SHP77 (cell line): Measurements from ENCODE around the gene JDP2.
"Not testable (repeated sequence)": the region's sequence is repeated elsewhere in the genome, so short reads cannot be mapped to it uniquely, and the experiment has no call there.

ENCODE experiments used
- DNase-seq, 2 experiments: peaks; one replicate each; lab custom pipeline; 2025; lab: John Stamatoyannopoulos, UW

Gene JDP2, protein sequence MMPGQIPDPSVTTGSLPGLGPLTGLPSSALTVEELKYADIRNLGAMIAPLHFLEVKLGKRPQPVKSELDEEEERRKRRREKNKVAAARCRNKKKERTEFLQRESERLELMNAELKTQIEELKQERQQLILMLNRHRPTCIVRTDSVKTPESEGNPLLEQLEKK

DNA sequence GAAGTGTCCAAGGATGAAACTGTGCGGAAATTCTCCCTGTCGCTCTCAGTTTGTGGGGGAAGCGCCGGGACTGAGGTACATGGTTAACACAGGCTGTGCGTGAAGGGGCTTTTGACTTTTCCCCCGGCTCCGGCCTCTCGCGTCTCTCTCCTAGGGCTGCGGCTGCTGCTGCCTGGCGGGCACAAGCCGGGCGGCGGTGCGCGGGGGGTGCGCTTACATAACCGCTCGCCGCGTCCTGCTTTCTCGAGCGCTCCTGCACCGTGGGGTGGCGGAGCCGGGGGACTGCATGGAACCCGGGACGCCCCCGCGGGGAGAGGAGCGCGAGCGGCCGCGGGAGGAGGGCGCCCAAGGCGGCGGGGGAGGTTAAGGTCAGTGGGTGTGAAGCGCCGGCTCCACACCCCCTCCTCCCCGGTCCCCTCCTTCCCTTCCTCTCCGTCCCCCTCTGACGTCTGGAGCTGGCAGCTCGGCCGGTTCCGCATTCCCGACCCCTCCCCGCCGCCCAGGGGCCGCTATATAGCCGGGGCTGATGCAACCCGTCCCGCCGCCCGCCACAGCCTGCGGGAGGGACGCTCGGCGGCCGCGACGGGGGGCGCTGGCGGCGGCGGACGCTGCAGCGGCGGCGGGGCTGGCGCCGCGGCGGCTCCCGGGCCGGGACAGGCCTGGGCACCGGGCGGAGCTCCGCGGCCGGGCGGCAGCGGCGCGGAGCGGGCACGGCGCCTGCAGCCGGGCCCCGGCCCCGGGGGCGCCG, at the start of gene JDP2:
JDP2 (plus strand) TSS at position 541 of the 748 bp plus-strand sequence. CDS start 9,899 bp downstream, outside the sequence.
- DNase-seq, result peak in 1 of 2 experiments; percentile 10

DNA sequence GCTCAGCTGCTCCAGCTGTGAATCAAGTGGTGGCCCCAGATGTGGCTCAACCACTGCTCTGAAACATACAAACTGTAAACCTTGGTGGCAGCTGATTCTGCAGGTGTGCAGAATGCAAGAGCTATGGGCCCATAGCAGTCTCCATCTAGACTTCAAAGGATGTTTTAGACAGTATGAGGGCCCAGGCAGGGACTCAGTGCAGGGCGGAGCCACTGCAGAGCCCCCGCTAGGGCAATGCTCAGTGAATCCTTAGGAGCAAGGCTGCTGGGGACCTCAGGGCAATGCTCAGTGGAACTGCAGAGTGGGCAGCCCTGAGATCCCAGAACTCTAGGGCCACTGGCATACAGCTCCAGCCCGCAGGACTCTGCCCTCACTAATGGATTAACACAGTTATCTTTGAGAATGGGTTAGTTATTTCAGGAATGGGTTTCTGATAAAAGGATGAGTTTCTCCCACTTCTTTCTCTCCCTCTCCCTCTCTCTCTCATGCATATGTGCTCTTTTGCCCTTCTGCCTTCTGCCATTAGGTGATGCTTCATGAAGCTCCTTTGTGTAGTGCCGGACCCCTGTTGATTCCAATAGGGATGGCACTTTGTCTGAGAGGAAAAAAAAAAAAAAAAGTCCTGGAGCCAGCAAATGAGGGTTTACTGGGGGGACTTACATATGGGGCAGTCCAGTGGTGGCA, 48.4 kb upstream of the JDP2 start:
- DNase-seq, result no peak

DNA sequence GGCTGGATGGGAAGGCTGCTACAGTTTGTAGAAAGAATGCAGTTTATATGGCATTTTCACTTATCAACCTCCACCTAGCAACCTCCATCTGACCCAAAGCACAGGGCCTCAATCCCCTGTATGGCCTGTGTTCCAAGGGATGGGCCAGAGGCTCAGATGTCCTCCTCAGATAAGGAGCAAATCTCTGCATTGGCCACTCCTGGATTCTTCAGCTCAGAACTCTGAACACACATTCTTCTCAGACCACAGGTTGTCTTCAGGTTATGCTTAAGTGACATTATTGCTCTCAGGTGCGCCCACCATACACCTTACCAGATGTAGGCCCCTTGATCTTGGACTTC, 47.9 kb upstream of the JDP2 start:
- DNase-seq, result no peak

DNA sequence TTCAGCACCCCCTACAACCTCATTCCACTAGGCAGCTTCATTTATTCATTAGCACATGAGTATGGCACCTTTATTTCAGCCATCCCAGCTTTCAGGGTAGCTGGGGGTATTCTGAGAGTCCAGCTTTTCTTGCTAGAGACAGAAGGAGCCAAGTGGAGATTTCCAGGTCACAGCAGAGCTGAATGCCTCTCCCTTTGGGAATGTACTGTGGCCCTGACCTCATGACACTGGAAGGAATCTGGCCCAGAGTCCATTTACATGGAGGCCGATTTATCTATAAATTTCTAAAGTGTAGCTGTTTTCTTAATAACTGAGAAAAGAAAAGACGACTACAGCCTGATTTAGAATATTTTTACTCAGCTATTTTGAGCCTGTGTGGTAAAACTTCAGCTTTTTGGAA, 47.2 kb upstream of the JDP2 start:
- DNase-seq, result no peak

DNA sequence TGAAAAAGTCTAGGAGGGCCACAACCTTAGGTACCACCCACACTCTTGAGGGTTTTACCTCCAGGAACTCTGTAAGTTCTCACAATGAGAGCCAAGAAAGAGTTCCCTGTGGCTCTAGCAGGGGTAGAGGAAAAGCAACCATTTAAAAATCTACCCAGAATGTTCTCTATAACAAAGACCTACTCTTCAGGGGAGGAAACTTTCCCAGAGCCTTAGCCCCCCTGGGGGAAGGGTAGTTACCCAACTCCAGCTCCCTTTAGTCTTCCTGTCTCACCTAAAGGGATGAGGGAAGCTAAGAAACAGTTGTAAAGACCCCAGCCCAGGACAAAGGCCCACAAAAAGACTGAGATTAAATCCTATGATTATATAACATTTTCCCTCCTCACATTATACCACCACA, 46.2 kb upstream of the JDP2 start:
- DNase-seq, result no peak

DNA sequence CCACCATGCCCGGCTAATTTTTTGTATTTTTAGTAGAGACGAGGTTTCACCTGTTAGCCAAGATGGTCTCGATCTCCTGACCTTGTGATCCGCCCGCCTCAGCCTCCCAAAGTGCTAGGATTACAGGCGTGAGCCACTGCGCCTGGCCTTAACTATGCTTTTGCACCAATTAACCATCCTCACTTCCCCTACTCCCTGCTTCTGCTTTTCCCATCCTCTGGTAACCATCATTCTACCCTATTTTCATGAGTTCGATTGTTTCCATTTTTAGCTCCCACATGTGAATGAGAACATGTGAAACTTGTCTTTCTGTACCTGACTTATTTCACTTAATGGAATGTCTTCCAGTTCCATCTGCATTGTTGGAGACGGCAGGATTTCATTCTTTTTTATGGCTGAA, 44.6 kb upstream of the JDP2 start:
- not testable (repeated sequence) for DNase-seq

DNA sequence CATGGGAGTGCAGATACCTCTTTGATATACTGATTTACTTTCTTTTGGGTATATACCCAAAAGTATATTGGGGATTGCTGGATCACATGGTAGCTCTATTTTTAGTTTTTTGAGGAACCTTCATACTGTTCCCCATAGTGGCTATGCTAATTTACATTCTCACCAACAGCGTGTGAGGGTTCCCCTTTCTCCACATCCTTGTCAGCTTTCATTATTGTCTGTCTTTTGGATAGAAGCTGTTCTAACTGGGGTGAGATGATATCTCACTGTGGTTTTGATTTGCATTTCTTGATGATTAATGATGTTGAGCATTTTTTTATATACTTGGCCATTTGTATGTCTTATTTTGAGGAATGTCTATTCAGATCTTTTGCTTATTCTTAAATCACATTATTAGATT, 44.1 kb upstream of the JDP2 start:
- no peak for DNase-seq

DNA sequence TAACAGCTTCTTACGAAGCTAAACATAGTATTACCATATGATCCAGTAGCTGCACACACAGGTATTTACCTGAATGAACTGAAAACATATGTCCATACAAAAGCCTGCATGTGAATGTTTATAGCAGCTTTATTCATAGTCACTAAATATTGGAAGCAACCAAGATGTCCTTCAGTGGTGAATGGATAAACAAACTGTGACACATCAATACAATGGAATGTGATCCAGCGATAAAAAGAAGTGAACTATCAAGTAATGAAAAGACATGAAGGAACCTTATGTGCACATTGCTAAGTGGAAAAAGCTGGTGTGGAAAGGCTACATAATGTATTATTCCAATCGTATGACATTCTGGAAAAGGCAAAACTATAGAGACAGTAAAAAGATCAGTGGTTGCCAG, 38.1 kb upstream of the JDP2 start:
- no peak for DNase-seq

DNA sequence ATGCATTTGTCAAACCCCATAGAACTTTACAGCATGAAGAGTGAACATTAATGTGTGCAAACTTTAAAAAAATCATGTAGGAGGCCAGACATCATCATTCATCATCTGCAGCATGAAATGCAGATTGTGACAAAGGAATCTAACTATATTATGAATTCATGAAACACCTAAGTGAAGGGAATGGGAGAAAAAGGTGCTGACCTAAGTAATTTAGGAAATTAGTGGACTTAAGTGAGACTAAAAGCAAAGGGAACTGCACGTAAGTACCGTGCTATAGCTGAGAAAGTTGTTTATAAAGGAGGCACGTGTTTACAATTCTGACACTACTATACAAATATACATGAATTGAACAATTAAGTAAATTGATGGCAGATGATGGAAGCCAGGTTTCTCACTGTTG, 37.6 kb upstream of the JDP2 start:
- DNase-seq, result no peak

DNA sequence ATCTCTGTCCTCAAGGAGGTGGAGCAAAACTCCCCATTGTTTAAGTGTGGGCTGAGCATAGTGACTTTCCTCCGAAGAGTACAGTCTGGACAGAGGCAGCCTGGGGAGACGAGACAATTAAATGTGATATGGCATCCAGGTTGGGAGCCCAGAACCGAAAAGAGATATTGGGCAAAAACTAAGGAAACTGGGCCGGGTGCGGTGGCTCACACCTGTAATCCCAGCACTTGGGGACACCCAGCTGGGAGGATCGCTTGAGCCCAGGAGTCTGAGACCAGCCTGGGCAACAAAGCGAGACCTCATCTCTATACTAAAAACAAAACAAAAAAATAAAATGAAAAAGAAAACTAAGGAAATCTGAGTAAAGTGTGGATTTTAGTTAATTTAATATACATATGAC, 35.9 kb upstream of the JDP2 start:
- no peak for DNase-seq

DNA sequence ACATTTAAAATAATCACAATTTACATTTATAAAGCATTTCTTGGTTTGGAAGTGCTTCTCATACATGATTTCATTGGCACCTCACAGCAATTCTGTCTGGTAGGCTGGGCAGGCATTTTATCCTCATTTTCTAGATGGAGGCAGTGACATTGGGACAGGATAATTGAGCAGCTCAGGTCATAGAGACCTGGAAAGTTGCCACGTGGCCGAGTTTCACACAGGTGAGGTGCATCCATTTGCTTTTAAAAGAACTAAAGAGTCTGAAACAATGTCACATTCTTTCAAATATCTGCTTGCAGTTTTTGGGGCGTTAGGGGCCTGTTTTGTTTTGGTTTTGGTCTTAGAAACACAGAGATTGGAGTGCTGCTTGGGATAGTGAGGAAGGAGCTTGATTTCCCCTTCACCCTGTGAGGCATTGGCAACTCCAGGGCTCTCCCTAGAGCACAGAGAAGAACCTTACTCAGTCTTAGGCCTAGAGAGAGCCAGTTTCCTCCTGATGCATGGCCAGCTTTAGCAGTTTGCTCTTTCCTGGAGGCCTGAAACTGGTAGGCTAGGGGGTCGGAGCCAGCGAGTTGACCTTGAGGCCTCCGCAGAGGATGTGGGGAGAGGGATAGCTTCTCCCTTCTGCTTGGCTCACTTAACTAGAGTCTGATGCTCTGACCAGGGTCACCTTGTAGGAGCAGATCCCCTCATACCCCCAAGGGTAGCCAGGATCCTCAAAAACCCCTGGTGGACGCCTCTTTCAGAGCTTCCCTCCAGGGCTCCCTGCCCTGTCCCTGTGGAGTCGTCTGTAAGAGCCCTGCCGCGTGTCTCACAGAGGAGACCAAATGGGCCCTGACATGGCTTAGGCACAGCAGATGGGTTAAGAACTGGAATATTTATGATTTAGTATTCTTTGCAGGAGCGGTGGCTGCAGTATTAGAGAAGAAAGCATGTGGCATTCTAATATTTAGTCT, 34.9 kb upstream of the JDP2 start:
- DNase-seq, result no peak

DNA sequence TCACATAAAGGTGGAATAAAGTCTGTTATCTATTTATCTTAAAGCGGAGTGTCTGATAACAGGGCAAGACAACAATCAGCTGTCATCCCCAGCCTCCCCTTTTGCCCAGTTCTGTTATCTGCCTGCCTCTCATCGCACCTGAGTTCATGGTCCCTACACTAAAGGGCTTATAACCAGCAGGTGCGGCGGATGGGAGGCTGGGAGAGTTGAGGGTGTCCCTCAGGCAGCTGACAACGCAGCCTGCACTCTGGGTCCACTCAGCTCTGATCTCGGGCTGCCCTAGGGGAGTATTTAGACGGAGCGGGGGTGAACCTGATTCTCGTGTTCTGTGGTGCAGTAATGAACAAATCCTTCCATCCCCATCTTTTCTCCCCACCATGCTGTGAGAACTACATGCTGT, 34.0 kb upstream of the JDP2 start:
- DNase-seq, result no peak

DNA sequence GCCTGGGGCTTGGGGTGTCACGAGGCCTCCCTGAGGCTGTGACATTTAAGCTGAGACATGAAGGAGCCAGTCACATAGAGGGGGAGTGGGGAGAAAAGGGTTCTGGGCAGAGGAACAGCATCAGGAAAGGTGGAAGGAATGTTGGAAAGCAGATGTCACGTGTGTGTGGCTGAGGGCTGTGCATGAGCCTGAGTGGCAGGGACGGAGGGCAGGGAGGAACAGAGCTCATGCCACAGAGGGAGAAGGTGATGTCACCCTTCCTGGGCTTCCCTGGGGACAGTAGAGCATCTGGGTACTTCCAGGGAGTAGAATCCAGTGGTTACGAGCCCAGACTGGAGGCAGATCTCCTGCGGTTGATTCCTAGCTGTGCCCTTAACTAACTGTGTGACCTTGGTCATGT, 32.0 kb upstream of the JDP2 start:
- no peak for DNase-seq

DNA sequence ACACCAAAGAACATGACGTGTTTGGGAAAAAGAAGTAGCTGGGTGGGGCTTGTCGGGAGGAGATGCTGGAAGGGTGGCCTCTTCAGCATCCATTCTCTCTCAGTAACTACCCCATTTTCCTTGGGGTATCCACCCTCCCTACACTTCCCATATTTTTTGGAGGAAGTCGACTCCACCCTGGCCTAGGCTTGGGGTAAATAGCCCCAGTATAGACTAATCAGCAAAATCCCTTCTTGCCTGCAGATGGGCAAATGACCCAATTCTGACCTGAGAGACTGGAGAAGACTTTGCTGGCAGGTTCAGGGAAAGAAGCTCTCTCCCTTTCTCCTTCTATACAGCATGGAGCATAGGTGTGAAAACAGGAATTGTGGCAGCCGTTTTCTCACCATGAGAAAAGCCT, 28.5 kb upstream of the JDP2 start:
- no peak for DNase-seq

DNA sequence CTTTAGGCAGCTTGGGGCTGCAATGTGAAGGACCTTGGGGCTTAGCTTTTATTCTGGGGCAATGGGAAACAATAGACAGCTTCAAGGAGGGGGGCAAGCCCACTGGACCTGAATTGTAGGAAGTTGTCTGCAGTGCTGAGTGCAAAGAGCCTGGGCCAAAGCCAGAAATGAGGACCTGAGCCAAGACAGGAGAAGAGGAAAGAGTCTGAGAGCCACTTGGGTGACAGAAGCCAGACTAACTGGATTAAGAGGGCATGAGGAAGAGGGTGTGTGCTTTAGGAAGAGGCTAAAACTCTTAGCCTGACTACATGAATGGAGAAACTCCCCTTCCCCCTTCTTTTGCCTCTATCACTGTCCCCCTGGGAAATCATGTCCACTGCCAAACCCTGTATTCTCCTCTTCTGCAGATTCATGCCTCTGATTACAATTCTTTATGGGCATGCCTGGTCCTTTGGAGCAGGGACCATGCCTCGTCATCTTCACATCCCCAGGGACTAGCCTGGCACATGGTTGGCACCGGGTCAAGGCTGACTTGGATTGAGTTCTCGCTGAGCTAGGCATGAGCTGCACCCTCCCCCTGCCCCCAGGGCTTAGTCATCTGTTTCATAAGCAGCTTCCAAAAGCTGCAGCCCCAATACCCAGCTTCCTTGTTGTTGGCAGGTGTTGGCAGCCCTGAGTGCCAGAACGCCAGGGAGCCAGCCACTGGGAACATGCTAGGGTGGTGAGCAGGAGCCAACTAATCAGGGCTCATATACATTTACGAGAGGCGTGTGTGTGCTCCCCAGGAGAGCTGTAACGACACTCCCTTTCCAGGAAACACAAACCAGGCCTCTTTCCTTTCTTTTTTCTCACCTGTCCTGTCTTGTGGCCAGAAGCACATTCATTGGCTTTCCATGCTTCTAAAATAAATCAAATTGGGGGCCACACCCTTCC, 27.7 kb upstream of the JDP2 start:
- peak; percentile 5 to 56 for DNase-seq

DNA sequence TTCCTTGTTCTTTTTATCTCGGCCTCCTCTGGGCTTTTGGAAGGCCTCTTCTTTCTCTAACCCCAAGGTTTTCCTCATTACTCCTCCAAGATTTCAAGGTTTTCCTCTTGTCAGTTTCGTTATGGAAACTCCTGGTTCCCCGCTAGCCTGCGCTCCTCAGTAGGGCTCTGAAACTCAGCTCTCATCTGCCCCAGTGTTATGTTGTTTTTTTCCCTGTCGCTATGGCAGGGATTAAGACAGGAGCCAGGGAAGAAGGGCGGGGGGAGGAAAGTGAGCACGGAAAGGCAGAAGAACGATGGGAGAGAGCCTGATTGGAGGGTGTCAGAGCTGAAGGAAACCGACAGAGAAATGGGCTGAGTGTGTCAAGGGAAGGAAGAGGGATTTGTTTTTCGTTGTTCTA, 26.5 kb upstream of the JDP2 start:
- no peak for DNase-seq

DNA sequence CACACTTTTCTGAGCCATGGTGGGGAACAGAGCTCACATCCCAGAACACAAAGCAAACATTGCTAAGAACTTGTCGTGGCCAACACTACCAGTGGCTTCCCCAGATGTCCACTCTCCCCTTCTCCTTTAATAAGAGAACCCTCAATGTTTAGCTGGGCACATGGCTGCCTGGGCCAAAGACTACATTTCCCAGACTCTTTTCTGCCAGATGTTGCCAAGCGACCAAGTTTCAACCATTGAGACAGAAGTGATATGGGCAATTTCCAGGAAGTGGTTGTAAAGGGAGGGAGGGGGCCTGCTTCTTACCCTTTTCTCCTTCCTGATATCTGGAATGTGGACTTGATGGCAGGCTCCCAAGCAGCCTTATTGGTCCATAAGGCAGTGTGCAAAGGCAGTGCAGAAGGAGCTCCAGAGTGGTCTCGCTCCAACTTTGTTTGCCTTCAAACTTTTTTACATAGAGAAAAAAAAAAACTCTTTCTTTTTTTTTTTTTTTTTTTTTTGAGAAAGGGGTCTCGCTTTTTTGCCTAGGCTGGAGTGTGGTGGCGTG, 24.9 kb upstream of the JDP2 start:
- DNase-seq, result no peak

DNA sequence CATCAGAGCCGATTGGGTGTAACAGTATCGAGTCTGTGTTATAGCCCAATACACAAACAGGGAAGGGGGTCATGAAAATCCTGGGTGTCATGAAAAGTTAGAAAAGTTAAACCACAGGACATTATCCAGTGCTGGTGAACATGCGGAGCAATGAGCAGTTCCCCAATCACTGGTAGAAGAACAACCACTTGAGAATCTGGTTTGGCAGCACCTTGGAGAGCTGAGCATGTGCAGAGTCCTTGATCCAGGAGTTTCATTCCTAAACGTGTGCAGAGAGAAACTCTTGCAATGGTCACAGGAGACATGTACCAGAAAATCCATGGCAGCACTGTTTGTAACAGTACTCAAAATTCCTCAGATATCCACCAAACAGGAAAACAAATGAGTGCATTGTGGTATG, 23.0 kb upstream of the JDP2 start:
- no peak for DNase-seq

DNA sequence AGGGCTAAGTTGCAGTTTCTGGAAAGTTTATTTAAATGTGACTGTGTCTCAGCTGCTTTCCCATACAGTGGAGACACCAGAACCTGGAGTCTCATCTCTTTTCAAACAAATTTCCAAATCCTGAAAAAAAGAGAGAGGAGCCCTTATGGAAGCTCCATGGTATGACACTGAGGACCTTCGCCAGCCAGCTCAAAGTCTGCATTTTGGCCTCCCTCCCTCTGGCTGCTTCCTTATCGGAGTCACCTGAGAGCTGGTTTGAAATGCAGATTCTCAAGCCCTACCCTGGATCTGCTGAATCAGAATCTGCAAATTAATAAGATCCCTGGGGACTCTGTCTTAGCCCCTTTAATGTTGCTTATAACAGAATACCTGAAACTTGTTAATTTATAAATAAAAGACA, 21.7 kb upstream of the JDP2 start:
- DNase-seq, result no peak

DNA sequence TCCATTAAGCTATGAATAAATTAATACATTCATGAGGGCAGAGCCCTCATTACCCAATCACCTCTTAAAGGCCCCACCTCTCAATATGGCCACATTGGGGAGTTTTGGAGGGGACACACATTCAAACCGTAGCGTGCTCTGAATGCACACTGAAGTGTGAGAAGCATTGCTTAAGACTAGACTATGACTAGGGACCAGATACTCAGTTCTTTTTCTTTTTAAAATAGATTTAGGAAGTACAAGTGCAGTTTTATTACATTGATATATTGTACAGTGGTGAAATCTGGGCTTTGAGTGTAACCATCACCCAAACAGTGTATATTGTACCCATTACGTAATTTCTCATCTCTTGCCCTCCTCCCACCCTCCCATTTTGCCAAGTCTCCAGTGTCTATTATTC, 21.0 kb upstream of the JDP2 start:
- DNase-seq, result no peak
